Nephron progenitor cell (in vitro differentiated cells): Measurements from ENCODE around the gene ARHGAP19.
A peak's percentile ranks its signal among the peaks of the same experiment; 100 is the strongest.

Experiments
- DNase-seq: peaks from one replicate; pipeline ENCODE4 v3.0.0; 2021
- H3K27ac Mint-ChIP-seq: 2 replicates; pipeline ENCODE4 v1.8.0; 2021; ENCODE audit warnings: mild to moderate bottlenecking, moderate library complexity, mixed read lengths
- H3K27me3 Mint-ChIP-seq: 2 replicates; pipeline ENCODE4 v1.8.0; 2021; ENCODE audit warnings: mild to moderate bottlenecking, low read depth, mixed read lengths; ENCODE audit not compliant: poor library complexity
- H3K36me3 Mint-ChIP-seq: 2 replicates; pipeline ENCODE4 v1.8.0; 2021; ENCODE audit warnings: low read depth, mixed read lengths
- H3K4me1 Mint-ChIP-seq: 2 replicates; pipeline ENCODE4 v1.8.0; 2021; ENCODE audit warnings: mixed read lengths
- H3K4me3 Mint-ChIP-seq: 2 replicates; pipeline ENCODE4 v1.8.0; 2021; ENCODE audit warnings: mild to moderate bottlenecking, moderate library complexity, mixed read lengths
- H3K9me3 Mint-ChIP-seq: 2 replicates; pipeline ENCODE4 v1.8.0; 2021; ENCODE audit warnings: mild to moderate bottlenecking, moderate library complexity, mixed read lengths
- CTCF ChIP-seq: fragments of 200-600 bp; sonication (generic); IDR thresholded peaks from 2 replicates; pipeline ENCODE4 v1.5.0; 2021; ENCODE audit warnings: antibody characterized with exemption

The ARHGAP19 gene

DNA sequence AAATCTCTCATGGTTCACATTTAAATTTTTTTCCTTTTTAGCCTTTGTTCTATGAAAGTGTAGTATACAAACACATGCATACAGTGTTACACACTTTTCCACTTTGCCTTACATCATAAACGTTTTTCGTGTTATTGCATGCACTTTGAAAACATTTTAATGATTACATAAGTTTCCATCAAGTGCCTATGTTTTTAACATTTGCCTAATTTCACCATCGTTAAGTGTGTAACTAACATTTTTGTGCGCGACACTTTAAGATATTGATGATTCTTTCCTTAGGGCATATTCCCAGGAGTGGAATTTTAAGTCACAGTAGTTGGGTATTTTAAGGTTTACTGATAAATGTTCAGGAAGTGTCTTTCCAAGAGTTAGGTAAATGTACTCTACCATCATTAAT is 43.6 kb upstream of the ARHGAP19 start:
- Mint-ChIP-seq H3K4me1 (peaks cover 52% of the 10 kb centered on the region), H3K36me3 (peaks cover 4% of the 10 kb centered on the region), H3K4me3 (peak overlapping the region; percentile 55), H3K27ac (no peak overlapping the region), H3K9me3 (no peaks in the 10 kb centered on the region), H3K27me3 (peaks cover 71% of the 10 kb centered on the region)
- no peak for DNase-seq
- no peak for TF ChIP-seq CTCF

DNA sequence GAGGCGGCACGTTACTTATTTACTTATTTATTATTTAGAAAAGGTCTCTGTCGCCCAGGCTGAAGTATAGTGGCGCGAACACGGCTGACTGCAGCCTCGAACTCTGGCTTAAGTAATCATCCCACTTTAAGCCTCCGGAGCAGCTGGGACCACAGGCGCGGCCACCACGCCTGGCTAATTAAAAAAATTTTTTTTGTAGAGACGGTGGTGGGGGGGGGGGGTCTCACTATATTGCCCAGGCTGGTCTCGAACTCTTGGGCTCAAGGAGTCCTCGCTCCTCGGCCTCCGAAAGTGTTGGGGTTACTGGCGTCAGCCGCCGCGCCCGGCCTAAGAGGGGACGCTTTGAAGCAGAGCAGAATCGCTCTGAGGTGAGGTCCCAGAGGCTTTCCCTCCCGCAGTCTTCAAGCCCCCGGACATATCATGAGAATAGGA is 42.8 kb upstream of the ARHGAP19 start:
- peaks cover 6% of the 10 kb centered on the region for H3K36me3 Mint-ChIP-seq
- no peaks in the 10 kb centered on the region for H3K9me3 Mint-ChIP-seq
- H3K4me1 Mint-ChIP-seq, result peaks cover 52% of the 10 kb centered on the region
- DNase-seq, result peak; percentile 22
- H3K27ac Mint-ChIP-seq, result no peak overlapping the region
- peak overlapping the region; percentile 55 for H3K4me3 Mint-ChIP-seq
- peaks cover 71% of the 10 kb centered on the region for H3K27me3 Mint-ChIP-seq
- TF ChIP-seq CTCF, result no peak

DNA sequence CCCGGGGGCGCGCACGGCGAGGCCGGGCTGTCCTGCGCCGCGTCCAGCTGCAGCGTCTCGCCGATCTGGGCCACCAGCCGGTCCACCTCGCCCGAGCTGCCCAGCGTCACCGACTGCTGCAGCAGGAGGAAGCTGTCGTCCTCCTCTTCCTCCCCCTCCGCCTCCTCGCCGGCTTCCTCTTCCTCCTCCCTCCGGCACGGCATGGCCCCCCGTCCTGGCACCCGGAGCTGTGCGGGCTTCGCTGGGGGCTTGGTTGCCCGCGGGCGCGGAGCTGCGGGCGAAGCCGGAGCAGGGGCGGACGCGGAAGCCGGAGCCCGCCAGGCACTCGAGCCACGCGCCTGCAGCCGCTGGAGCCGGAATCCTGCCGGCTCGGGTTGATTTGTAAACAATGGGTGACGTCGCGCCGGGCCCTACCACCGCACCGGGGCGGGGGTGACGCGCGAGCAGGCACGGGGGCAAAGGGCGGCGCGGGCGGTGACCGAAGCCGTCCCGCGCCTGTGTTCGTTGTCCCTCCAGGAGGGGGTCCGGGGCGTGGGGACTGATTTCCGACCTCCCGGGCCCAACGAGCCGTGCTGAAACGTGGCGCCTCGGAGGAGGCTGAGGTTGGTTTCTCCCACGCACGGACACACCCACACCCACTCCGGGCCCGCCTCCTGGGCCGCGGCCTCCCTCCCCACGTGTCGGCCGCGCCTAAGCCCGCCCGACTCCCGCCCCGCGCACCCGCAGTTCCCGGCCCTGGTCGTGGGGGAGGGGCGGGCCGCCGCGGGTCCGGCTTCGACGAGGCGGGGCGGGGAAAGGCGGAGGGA is 42.1 kb upstream of the ARHGAP19 start, which contains the start of gene FRAT2:
TSS of gene FRAT2 (minus strand) at position 360 of the 806 bp plus-strand sequence. CDS start at position 203, 157 bp downstream.
- H3K9me3 Mint-ChIP-seq, result no peaks in the 10 kb centered on the region
- peak within 1 kb of the TSS; percentile 87 for H3K4me3 Mint-ChIP-seq
- H3K27ac Mint-ChIP-seq, result peak within 1 kb of the TSS; percentile 98

DNA sequence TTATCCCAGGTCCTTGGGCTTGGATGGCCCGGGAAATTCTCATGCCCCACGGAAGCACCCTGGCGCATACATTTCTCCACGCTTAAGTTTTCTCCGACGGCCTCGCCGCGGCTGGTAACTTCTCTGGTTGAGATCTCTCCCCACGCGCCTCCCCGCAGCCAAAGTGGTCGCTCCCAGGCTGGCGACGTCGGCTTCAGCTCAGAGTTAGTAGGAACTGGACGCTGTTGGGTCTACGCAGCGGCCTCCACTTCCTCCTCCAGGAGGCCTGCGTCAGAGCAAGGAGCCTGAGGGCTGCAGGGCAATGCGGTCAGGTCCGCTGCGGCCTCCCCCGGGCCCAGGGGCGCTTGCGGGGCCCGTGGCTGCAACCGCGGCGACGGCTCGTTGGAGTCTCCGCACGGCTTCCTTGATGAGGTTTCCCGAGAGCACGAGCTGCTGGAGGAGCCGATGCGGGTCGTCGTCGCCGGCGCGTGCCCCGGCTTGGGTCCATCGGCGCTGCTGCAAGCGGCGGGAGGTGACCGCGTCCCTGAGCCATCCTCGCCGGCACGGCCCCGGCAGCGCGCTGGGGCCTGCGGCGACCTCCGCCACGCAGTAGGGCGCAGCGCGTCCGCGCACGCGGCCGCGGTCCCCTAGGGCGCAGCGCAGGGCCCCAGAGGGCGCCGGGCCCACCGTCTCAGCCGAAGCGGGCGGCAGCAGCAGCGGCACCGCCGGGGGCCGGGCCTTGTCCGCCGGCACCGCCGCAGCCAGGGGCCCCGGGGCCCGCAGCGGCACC is 41.3 kb upstream of the ARHGAP19 start:
- Mint-ChIP-seq H3K9me3 (no peaks in the 10 kb centered on the region), H3K36me3 (peaks cover 18% of the 10 kb centered on the region), H3K4me3 (peak overlapping the region; percentile 87), H3K27ac (no peak overlapping the region), H3K4me1 (peaks cover 52% of the 10 kb centered on the region), H3K27me3 (peaks cover 65% of the 10 kb centered on the region)
- DNase-seq, result peak; percentile 54
- no peak for TF ChIP-seq CTCF

More for the DNA sequence above, 42.1 kb upstream of the ARHGAP19 start, which contains the start of gene FRAT2:
- peak; percentile 89 for DNase-seq
- no peak for TF ChIP-seq CTCF
- Mint-ChIP-seq H3K27me3 (peaks cover 73% of the 10 kb centered on the region), H3K36me3 (peaks cover 11% of the 10 kb centered on the region), H3K4me1 (peaks cover 52% of the 10 kb centered on the region)

GRCh38 chr10:97333351-97333600 is 40.8 kb upstream of the ARHGAP19 start:
- H3K27ac Mint-ChIP-seq, result no peak overlapping the region
- H3K4me3 Mint-ChIP-seq, result peak overlapping the region; percentile 87
- peaks cover 60% of the 10 kb centered on the region for H3K27me3 Mint-ChIP-seq
- TF ChIP-seq CTCF, result no peak
- peaks cover 20% of the 10 kb centered on the region for H3K36me3 Mint-ChIP-seq
- DNase-seq, result no peak
- H3K9me3 Mint-ChIP-seq, result no peaks in the 10 kb centered on the region
- H3K4me1 Mint-ChIP-seq, result peaks cover 51% of the 10 kb centered on the region
